GM12875 (cell line): ENCODE measurements around the gene GBX2.

ENCODE experiments used
- H3K4me3 ChIP-seq: one replicate; pipeline ENCODE4 v1.5.1; 2011; ENCODE audit warnings: low read depth, low read length, control low read depth
- CTCF ChIP-seq: IDR thresholded peaks from 2 replicates; pipeline ENCODE4 v1.5.1; 2011; ENCODE audit warnings: low read depth, mild to moderate bottlenecking, control low read depth, inconsistent platforms, low read length, moderate library complexity, borderline replicate concordance; ENCODE audit not compliant: insufficient read depth

The GBX2 gene

DNA sequence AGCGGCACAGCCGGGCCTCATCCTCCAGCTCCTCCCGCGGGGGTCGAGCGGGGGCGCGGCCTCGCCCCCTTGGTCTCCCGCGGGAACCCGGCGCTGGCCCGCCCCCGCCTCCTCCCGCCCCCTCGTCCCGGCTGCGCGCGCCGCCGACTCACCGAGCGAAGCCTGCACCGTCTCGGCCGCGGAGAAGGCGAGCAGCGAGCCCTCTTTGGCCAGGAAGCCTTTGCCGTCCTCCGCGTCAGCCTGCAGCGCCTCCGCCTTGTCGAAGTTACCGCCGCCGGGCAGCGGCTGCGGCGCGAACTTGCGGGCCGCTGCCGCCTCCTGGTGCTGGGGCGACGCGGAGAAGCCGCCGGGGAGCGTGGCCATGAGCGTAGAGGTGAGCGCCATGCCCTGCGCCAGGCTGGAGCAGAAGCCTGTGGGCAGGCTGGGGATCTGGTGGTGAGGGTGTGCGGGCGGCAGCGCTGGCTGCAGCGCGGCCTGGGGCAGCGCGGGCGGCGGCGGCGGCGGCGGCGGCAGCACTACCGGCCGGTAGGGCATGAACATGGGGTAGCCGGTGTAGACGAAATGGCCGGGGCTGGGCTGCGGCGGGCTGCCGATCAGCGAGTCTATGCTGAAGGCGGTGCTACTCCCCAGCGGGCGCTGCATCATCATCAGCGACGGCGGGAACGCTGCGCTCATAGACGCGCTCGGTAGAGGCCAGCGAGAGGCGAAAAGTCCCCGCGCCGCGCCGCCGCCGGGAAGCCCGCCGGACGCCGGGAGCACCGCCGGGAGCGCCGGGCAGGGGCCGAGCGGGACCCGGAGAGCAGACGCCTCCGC is 683 bp downstream of the GBX2 start:
- TF ChIP-seq CTCF, result no peak
- no peak overlapping the region for H3K4me3 ChIP-seq

GRCh38 chr2:236166796-236167296 is 1.3 kb downstream of the GBX2 start:
- H3K4me3 ChIP-seq, result no peak overlapping the region
- no peak for TF ChIP-seq CTCF

DNA sequence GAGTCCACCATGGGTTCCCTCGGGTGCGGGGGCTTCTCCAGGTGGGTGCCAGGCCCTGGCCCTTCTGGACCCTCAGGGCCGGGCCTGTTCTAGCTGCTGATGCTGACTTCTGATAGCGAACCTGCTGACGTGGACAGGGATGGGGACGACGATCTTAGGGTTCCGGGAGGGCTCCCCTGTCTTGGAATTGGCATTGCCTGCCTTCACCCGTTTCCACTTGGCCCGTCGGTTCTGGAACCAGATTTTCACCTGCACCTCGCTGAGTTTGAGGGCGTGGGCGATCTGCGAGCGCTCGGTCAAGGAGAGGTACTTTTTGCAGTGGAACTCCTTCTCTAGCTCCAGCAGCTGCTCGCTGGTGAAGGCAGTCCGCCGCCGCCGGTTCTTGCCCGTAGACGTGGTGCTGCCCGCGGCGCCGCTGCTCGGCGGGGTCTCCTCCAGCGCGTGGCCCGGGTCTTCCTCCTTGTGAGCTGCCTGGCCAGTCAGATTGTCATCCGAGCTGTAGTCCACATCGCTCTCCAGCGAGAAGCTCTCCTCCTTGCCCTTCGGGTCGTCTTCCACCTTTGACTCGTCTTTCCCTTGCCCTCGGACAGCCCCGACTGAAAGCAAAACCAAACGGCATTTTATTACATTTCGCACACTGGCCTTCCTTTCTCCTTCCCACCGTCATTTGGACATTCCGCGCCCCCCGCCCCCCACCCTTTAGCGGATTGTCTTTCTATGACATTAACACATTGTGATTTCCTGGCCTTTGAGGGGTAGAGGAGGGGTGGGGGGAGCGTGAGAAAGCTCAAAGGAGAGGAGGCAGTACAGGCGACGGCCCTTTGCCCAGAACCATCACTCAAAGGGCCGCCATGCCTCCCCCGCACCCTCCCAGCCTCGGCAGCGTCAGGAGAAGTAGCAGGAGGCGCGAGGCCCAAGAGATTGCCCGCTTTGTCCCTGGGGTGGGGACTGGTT is 2.1 kb downstream of the GBX2 start:
- no peak overlapping the region for H3K4me3 ChIP-seq
- TF ChIP-seq CTCF, result no peak

- no peak overlapping the region for H3K4me3 ChIP-seq
- no peak for TF ChIP-seq CTCF
Measured at GRCh38 chr2:236164925-236165841, 3.0 kb downstream of the GBX2 start.

GRCh38 chr2:236164201-236164924 is 3.8 kb downstream of the GBX2 start:
- TF ChIP-seq CTCF, result no peak
- H3K4me3 ChIP-seq, result no peak overlapping the region
